HepG2 (cell line): Measurements from ENCODE around the gene TLE1. TPM values are rescaled to one million over a fixed set of nuclear protein-coding genes. Genes with fewer than 3 reads are reported as not detected.

Experiments
- BCL6 ChIP-seq: IDR thresholded peaks from 2 replicates; pipeline ENCODE4 v1.6.1; 2016; ENCODE audit warnings: missing genetic modification reagents, missing compliant biosample characterization
- ELF1 ChIP-seq: sonication (generic); formaldehyde crosslinking; IDR thresholded peaks from 2 replicates; pipeline ENCODE4 v1.4.0; 2020; ENCODE audit warnings: missing genetic modification reagents
- GMEB2 ChIP-seq: IDR thresholded peaks from 2 replicates; pipeline ENCODE4 v1.6.1; 2016; ENCODE audit warnings: missing biosample characterization, missing genetic modification reagents, low read depth
- HNRNPL ChIP-seq: fragments of 200-400 bp; formaldehyde crosslinking; IDR thresholded peaks from 2 replicates; pipeline ENCODE4 v1.6.1; 2017; ENCODE audit warnings: mild to moderate bottlenecking, low read depth, low read length
- KMT2B ChIP-seq: IDR thresholded peaks from 2 replicates; pipeline ENCODE4 v1.6.1; 2016; ENCODE audit warnings: missing genetic modification reagents, missing compliant biosample characterization
- LCORL ChIP-seq, 2 experiments: fragments of 450-650 bp in 1 of 2; sonication (generic) in 1 of 2; formaldehyde crosslinking in 1 of 2; IDR thresholded peaks; 2 replicates each; pipeline versions ENCODE4 v1.5.0 to v1.6.1; 2017 to 2020; ENCODE audit warnings: antibody characterized with exemption in 1 of 2, missing genetic modification reagents in 1 of 2
- NAIF1 ChIP-seq: sonication (generic); formaldehyde crosslinking; IDR thresholded peaks from 2 replicates; pipeline ENCODE4 v1.5.0; 2020; ENCODE audit warnings: mild to moderate bottlenecking, missing genetic modification reagents, borderline replicate concordance
- PITX1 ChIP-seq: sonication (generic); formaldehyde crosslinking; IDR thresholded peaks from 2 replicates; pipeline ENCODE4 v1.5.1; 2020; ENCODE audit warnings: mild to moderate bottlenecking, missing genetic modification reagents
- SNRNP70 ChIP-seq: fragments of 200-400 bp; formaldehyde crosslinking; IDR thresholded peaks from 2 replicates; pipeline ENCODE4 v1.6.1; 2017; ENCODE audit warnings: mild to moderate bottlenecking, low read depth, low read length, moderate library complexity
- SOX13 ChIP-seq, 3 experiments: fragments of 450-650 bp in 1 of 3; sonication (generic) in 1 of 3; formaldehyde crosslinking in 1 of 3; IDR thresholded peaks in 2 of 3; conservative IDR thresholded peaks in 1 of 3; 2 replicates each; pipeline versions ENCODE4 v1.5.0 to v1.6.1; 2016 to 2020; ENCODE audit warnings: antibody characterized with exemption in 1 of 3, mild to moderate bottlenecking in 1 of 3, missing compliant biosample characterization in 1 of 3, missing genetic modification reagents in 1 of 3, moderate library complexity in 1 of 3
- TEAD2 ChIP-seq: sonication (generic); formaldehyde crosslinking; IDR thresholded peaks from 2 replicates; pipeline ENCODE4 v1.9.0; 2021; ENCODE audit warnings: missing genetic modification reagents
- TEAD3 ChIP-seq: optimal IDR thresholded peaks from 2 replicates; pipeline ENCODE3; 2016; ENCODE audit warnings: borderline replicate concordance
- ZC3H4 ChIP-seq: sonication (generic); formaldehyde crosslinking; IDR thresholded peaks from 2 replicates; pipeline ENCODE4 v1.4.0; 2020; ENCODE audit warnings: missing genetic modification reagents, borderline replicate concordance
- ZNF235 ChIP-seq: sonication (generic); formaldehyde crosslinking; IDR thresholded peaks from 2 replicates; pipeline ENCODE4 v1.8.1; 2023; ENCODE audit warnings: mild to moderate bottlenecking, missing genetic modification reagents, borderline replicate concordance
- ZNF296 ChIP-seq: sonication (generic); formaldehyde crosslinking; conservative IDR thresholded peaks from 2 replicates; pipeline ENCODE4 v1.5.0; 2020; ENCODE audit warnings: mild to moderate bottlenecking, missing genetic modification reagents
- ZNF549 ChIP-seq: sonication (generic); formaldehyde crosslinking; IDR thresholded peaks from 2 replicates; pipeline ENCODE4 v1.5.0; 2020; ENCODE audit warnings: missing genetic modification reagents
- ZNF550 ChIP-seq: sonication (generic); formaldehyde crosslinking; IDR thresholded peaks from 2 replicates; pipeline ENCODE4 v1.4.0; 2020; ENCODE audit warnings: mild to moderate bottlenecking, missing genetic modification reagents, borderline replicate concordance
- ZNF557 ChIP-seq: sonication (generic); formaldehyde crosslinking; IDR thresholded peaks from 2 replicates; pipeline ENCODE4 v1.4.0; 2020; ENCODE audit warnings: missing genetic modification reagents
- ZNF562 ChIP-seq: sonication (generic); formaldehyde crosslinking; IDR thresholded peaks from 2 replicates; pipeline ENCODE4 v1.8.0; 2022; ENCODE audit warnings: missing genetic modification reagents, borderline replicate concordance
- polyA plus RNA-seq, 8 experiments: library from polyadenylated mRNA; depleted of rRNA in 3 of 8; stranded (reverse) in 7 of 8; unstranded in 1 of 8; fragments of >200 nt; fragmentation: Illumina TruSeq in 4 of 8; extraction: Trizol in 4 of 8; gene quantifications; 2 replicates each; pipeline versions ENCODE4 v1.2.1 to v1.2.3, GENCODE V29; 2011 to 2016; ENCODE audit warnings: low read depth in 4 of 8, missing spikeins in 1 of 8, mixed read lengths in 1 of 8; ENCODE audit not compliant: insufficient read depth in 1 of 8
- total RNA-seq, 5 experiments: library from RNA; depleted of rRNA; stranded (reverse); fragments of >200 nt; fragmentation: Illumina TruSeq; extraction: Trizol; gene quantifications; 2 replicates each; pipeline ENCODE4 v1.2.3, GENCODE V29; 2016; ENCODE audit warnings: low read depth in 1 of 5
- TF ChIP-seq, protein P1 (sequence below): sonication (generic); formaldehyde crosslinking; IDR thresholded peaks from 2 replicates; pipeline ENCODE4 v1.4.0; 2020; ENCODE audit warnings: low read depth, mild to moderate bottlenecking, missing genetic modification reagents
- TF ChIP-seq, protein P2 (sequence below): sonication (generic); formaldehyde crosslinking; IDR thresholded peaks from 2 replicates; pipeline ENCODE4 v1.5.0; 2020; ENCODE audit warnings: missing genetic modification reagents
- TF ChIP-seq, protein P3 (sequence below): sonication (generic); formaldehyde crosslinking; IDR thresholded peaks from 2 replicates; pipeline ENCODE4 v1.8.1; 2022; ENCODE audit warnings: mild to moderate bottlenecking, missing genetic modification reagents
- TF ChIP-seq, protein P4 (sequence below): sonication (generic); formaldehyde crosslinking; IDR thresholded peaks from 2 replicates; pipeline ENCODE4 v1.8.0; 2022; ENCODE audit warnings: missing genetic modification reagents, low read depth, mild to moderate bottlenecking, borderline replicate concordance

The TLE1 gene
- total and polyA plus RNA-seq, 2 of the 13 experiments (the other 11 are each of a cell fraction or from before 2014, with no cell fraction given) = 35.9 to 109 TPM

- TF ChIP-seq ZNF235 (CRISPR knock-in tag) (no peak), PITX1 (peak; percentile 44; the same call in 1 of the 2 replicates), TEAD3 (CRISPR knock-in tag) (no peak), ZNF562 (CRISPR knock-in tag) (no peak), ZC3H4 (no peak), SOX13 (IDR thresholded peaks at IDR 0.05) (no peak), SOX13 (CRISPR knock-in tag; conservative IDR thresholded peaks at IDR 0.05 in 1 of 2, IDR thresholded peaks at IDR 0.05 in 1 of 2) (peak in 1 of 2 experiments; percentile 82; a peak in 2 of 4 replicates), NAIF1 (CRISPR knock-in tag) (no peak), ZNF549 (no peak), HNRNPL (no peak), ZNF296 (no peak), ELF1 (no peak), TEAD2 (CRISPR knock-in tag) (no peak), BCL6 (CRISPR knock-in tag) (peak; percentile 63; the same call in 1 of the 2 replicates), ZNF550 (CRISPR knock-in tag) (no peak), LCORL (IDR thresholded peaks at IDR 0.05) (no peak), LCORL (CRISPR knock-in tag; IDR thresholded peaks at IDR 0.05) (peak; percentile 71; the same call in 1 of the 2 replicates), GMEB2 (CRISPR knock-in tag) (no peak), ZNF557 (CRISPR knock-in tag) (no peak), SNRNP70 (no peak), KMT2B (CRISPR knock-in tag) (no peak)
- TF ChIP-seq, protein P1, sequence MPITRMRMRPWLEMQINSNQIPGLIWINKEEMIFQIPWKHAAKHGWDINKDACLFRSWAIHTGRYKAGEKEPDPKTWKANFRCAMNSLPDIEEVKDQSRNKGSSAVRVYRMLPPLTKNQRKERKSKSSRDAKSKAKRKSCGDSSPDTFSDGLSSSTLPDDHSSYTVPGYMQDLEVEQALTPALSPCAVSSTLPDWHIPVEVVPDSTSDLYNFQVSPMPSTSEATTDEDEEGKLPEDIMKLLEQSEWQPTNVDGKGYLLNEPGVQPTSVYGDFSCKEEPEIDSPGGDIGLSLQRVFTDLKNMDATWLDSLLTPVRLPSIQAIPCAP (CRISPR knock-in tag) = no peak
- TF ChIP-seq, protein P2, sequence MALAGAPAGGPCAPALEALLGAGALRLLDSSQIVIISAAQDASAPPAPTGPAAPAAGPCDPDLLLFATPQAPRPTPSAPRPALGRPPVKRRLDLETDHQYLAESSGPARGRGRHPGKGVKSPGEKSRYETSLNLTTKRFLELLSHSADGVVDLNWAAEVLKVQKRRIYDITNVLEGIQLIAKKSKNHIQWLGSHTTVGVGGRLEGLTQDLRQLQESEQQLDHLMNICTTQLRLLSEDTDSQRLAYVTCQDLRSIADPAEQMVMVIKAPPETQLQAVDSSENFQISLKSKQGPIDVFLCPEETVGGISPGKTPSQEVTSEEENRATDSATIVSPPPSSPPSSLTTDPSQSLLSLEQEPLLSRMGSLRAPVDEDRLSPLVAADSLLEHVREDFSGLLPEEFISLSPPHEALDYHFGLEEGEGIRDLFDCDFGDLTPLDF (CRISPR knock-in tag) = no peak
- TF ChIP-seq, protein P3, sequence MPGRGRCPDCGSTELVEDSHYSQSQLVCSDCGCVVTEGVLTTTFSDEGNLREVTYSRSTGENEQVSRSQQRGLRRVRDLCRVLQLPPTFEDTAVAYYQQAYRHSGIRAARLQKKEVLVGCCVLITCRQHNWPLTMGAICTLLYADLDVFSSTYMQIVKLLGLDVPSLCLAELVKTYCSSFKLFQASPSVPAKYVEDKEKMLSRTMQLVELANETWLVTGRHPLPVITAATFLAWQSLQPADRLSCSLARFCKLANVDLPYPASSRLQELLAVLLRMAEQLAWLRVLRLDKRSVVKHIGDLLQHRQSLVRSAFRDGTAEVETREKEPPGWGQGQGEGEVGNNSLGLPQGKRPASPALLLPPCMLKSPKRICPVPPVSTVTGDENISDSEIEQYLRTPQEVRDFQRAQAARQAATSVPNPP (CRISPR knock-in tag) = no peak
- TF ChIP-seq, protein P4, sequence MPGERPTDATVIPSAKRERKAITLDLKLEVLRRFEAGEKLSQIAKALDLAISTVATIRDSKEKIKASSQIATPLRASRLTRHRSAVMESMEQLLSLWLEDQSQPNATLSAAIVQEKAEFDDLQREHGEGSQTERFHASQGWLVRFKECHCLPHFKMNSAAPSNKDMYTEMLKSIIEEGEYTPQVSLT = no peak
These were observed 55.1 kb downstream of the TLE1 start (continued) for GRCh38 chr9:81633952-81634854.
